GM19240 (cell line): Measurements from ENCODE around the gene VPS36.
"Not testable (repeated sequence)": the region's sequence is repeated elsewhere in the genome, so short reads cannot be mapped to it uniquely, and the experiment has no call there.

Experiments used
- DNase-seq: peaks from one replicate; pipeline ENCODE4 v3.0.0; 2011; ENCODE audit warnings: low spot score; ENCODE audit not compliant: insufficient read length

VPS36 gene

DNA sequence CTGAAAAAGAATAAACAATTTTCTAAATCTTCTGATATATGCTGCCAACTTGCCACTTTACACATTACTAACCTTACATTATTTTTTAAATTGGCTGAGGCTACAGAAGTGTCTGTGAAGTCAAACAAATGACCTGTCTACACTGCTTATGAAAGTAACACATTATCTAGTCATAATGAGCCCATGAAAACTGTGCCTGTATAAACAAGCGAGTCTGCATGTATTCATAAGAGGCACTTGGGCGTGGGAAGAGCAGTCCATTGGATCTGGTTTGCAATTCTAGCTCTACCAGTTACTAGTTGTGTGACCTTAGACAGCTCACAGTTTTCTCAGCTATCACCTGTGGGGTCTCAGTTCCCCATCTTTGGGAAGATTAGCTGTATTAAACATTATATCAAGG, 3.1 kb downstream of the VPS36 start:
- no peak for DNase-seq

GRCh38 chr13:52446265-52446664, 4.2 kb downstream of the VPS36 start:
- no peak for DNase-seq

DNA sequence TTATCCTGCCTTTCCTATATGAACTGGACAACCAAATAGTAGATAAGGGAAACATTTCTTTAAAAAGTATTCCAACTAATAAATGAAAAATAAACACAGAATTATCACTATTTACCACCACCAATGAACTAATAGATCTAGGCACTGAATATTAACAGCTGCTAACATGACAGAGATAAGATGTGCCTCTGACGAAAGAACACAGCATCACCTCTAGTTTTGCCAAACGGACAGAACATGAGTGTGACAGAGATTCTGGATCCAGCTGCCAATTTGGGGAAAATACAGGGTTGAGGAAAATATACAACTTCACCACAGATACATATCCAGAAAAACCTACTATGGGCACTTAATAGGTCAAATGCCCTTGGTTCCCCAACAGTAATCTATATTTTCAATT, 18.0 kb downstream of the VPS36 start:
- DNase-seq, result no peak

DNA sequence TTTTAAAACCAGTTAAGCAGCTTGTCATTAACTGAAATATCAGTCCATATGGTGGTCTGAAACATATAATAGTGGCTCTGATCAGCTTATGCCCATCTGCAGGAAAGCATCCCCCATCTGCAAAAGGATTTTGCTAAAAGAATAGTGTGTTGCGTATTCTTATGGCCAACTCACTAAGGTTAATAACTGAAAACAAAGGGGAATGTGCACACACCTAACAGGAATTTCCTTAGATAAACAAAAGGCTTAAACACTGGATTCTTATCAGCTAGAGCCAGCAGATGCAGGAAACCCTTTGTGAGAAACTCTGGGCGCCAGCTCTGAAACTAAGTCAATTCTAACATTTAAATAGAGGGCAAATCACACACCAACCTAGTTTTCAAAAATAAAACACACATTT, 22.1 kb downstream of the VPS36 start:
- DNase-seq, result no peak

DNA sequence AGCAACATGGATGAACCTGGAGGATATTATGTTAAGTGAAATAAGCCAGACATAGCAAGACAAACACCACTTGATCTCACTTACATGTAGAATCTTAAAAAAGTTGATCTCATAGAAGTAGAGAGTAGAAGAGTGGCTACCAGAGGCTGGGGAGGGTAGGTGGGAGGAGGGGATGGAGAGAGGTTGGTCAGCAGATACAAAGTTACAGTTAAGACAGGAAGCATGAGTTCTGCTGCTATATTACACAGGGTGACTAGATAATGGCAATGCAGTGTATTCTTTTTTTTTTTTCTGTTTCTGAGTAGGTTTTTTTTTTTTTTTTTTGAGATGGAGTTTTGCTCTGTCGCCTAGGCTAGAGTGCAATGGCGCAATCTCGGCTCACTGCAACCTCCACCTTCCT, 29.2 kb downstream of the VPS36 start:
- no peak for DNase-seq

DNA sequence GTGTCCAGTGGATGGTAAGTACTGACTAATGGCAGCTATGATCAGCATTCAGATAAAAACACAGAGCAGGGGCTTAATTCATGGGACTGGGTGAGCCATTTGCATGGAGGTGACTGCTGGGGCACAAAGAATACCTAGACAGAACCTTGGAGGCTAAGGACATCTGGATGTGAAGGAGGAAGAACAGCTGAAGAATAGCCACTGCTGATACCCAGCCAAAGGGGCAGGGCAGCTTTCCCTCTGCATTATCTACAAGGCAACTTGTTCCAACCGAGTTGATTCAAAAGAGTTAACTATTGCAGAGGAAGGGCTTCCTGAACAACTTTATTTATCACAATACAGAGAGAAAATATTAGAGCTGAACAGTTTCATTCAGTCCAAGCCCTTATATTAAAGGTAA, 31.4 kb downstream of the VPS36 start:
- no peak for DNase-seq

- no peak for DNase-seq
These were observed 35.5 kb downstream of the VPS36 start for GRCh38 chr13:52414963-52415362.

DNA sequence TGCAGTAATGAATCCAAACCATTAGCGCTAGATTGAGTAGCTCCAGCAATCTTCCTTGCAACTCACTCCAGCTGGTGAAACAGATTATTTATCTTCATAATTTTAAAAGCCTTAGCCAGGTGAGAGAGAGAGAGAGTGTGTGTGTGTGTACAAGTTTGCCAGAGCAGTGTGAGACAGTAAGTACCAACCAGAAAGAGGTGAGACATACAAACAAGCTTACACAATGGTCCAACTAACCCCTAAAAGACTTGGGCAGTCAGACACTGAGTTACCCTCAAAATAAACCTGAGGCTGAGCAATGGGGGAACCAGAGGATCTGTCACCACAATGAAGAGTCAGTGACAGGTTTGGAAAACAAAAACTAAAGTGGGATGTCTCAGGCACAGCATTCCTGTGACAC, 36.4 kb downstream of the VPS36 start:
- no peak for DNase-seq

GRCh38 chr13:52412128-52412527, 38.3 kb downstream of the VPS36 start:
- DNase-seq, result no peak

DNA sequence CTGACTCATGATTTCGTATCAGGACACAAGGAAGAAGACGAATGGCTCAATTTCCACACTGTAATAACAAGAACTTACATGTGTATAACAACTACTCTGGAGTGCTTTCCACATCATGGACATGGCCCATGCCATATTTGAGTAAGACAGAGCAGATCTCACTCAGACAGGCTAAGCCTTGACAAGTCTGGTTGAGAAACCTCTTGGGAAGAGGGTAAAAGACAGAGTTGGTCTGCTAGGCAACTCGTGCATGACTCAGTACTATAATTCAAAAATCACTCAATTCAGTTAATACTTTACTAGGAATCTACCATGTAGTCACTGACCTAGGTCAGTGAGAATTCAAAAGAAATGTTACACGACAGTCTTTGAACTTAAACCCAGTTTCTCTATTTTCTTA, 38.8 kb downstream of the VPS36 start:
- DNase-seq, result no peak

DNA sequence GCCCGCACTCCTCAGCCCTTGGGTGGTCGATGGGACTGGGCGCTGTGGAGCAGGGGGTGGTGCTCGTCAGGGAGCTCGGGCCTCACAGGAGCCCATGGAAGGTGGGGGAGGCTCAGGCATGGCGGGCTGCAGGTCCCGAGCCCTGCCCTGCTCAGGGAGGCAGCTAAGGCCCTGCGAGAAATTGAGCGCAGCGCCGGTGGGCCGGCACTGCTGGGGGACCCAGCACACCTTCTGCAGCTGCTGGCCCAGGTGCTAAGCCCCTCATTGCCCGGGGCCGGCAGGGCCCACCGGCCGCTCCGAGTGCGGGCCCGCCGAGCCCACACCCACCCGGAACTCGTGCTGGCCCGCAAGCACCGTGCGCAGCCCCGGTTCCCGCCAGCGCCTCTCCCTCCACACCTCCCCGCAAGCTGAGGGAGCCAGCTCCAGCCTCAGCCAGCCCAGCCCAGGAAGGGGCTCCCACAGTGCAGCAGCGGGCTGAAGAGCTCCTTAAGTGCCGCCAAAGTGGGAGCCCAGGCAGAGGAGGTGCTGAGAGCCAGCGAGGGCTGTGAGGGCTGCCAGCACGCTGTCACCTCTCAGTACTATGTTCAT, 42.3 kb downstream of the VPS36 start:
- not testable (repeated sequence) for DNase-seq

DNA sequence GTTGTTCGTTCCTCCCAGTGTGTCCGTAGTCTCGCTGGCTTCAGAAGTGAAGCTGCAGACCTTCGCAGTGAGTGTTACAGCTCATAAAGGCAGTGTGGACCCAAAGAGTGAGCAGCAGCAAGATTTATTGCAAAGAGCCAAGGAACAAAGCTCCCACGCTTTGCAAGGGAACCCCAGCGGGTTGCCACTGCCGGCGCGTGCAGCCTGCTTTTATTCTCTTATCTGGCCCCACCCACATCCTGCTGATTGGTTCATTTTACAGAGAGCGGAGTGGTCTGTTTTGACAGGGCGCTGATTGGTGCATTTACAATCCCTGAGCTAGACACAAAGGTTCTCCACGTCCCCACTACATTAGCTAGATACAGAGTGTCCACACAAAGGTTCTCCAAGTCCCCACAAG, 43.0 kb downstream of the VPS36 start:
- DNase-seq, result not testable (repeated sequence)

DNA sequence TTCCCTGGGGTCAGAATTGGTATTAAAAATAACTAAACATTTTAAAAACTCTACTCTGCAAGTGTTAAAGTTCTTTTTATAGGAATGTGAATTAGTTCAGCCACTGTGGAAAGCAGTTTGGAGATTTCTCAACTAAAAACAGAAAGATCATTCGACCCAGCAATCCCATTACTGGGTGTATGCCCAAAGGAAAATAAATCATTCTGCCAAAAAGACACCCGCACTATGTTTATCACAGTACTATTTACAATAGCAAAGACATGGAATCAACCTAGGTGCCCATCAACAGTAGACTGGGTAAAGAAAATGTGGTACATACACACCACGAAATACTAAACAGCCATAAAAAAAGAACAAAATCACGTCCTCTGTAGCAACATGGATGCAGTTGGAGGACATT, 43.8 kb downstream of the VPS36 start:
- DNase-seq, result no peak

DNA sequence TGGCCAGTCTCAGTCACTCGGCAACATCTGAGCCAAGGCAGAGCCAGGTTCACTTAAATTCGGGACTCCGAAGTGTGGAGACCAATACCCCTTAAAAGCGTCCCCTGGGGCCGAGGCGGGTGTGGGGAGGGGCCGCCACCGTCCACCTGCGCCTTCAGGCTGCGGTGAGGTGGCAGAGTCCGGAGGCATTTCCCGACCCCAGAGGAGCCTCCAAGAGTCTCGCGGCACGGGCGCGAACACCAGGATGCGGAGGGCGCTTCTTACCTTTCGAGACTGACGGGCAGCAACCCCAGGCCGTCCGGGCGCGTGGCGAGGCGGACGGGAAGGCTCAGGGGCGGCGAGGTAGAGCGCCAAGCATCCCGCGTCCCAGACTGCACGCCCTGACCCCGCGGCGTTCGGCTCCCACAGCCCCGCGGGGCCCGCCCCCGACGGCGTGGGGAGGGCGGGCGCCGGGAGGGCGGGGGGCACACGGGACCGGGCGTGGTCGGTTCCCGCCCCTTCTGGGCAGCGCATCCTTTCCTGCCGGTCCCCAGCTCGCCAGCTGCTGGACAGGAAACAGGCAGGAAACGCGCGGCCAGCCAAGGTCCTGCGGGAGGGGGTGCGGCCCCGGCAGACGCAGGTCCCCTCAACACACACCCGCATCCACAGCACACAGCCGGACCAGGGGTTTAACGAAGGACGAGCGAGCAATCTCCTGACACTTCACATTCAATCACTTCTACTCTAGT, 44.5 kb downstream of the VPS36 start, which contains the start of gene THSD1:
Gene THSD1, minus strand, starts transcription at position 406 of the 728 bp plus-strand sequence. CDS start 3,572 bp downstream, outside the sequence.
- DNase-seq, result peak; percentile 8

- DNase-seq, result no peak
These were observed 45.1 kb downstream of the VPS36 start for GRCh38 chr13:52405369-52405766.

GRCh38 chr13:52399708-52400107, 50.7 kb downstream of the VPS36 start:
- no peak for DNase-seq

DNA sequence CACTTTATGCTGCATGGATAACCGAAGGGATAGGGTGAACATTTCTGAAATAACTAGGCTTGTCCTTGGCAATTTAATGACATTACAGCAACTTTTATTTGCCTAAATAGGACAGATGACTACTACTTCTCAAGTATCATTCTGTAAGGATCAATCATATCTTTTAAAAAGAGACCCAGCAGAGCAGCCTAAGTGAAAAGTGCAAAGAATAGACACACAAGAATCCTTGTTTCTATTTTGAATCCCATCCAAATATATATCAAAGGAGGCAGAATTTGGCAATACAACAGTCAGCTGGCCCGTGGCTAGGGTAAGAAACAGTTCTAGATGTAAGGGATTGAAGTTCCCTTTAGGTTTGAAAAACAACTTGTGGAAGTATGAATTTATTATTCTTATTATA, 51.4 kb downstream of the VPS36 start:
- no peak for DNase-seq

DNA sequence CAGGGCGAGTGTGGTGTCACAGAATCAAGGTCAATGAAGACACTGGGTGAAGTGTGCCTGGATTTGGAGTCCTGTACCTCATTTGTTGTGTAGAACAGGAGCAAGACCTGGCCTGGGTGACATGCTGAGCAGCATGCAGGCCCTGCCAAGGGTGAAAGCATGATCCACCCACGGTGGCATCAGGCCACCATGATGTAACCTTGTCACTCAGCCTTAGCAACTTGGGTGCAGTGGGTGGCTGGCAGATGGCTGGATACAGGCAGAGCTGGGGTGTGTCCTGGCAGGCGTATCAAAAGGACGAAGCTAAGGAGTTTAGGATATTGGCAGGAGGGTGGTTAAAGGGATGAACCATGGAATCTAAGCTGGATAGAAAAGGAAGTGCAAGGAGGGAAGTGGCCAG, 54.7 kb downstream of the VPS36 start:
- no peak for DNase-seq

GRCh38 chr13:52394586-52394985, 55.8 kb downstream of the VPS36 start:
- no peak for DNase-seq

DNA sequence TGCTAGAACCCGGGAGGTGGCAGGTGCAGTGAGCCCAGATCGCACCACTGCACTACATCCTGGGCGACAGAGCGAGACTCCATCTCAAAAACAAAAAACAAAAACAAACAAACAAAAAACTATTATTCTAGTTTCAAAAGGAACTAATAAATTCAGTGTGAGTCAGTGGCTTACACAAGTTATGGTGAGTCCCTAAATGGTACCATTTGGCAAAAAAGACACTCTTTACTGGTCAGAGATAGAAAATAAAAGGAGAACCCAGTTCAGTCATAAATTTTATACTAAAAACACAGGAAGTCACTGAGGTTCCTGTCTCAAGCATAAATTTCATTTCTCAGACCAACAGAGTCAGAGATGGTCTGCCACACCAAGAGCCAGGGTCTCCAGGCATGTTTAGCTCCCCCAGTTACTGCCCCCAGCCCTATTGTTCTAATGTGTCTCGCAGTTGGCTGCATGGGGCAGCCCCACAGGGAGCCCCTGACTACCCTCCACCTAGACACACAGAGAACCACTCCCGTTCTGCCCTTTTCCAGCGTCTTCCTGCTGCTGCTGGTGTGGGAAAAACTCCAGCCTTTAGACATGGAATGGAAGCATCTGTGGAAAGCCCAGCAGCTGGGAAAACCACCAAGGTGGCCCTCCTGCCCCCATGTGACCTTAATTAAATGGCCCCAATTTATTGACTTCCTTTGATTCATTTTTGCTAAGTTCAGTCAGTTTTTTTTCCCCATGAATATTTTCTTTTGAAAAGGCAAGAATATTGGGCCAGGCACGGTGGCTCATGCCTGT, 56.7 kb downstream of the VPS36 start:
- DNase-seq, result no peak

GRCh38 chr13:52387721-52388120, 62.7 kb downstream of the VPS36 start:
- no peak for DNase-seq

GRCh38 chr13:52385870-52386269, 64.6 kb downstream of the VPS36 start:
- DNase-seq, result no peak
